Hypothalamus (tissue), 51 donors: ENCODE results near the gene GPC6.

Experiments
- DNase-seq, 51 donors: peaks; one replicate each; lab custom pipeline; 2025; lab: John Stamatoyannopoulos, UW

GPC6 gene

GRCh38 chr13:94214975-94215374 lies 988.4 kb downstream of the GPC6 start:
- DNase-seq = no peak

- no peak for DNase-seq
These were observed 989.9 kb downstream of the GPC6 start for GRCh38 chr13:94216476-94216875.

- no peak for DNase-seq
These were observed 990.8 kb downstream of the GPC6 start for GRCh38 chr13:94217370-94217769.

- no peak for DNase-seq
These were observed 991.9 kb downstream of the GPC6 start for GRCh38 chr13:94218537-94218936.

GRCh38 chr13:94218951-94219350 lies 992.3 kb downstream of the GPC6 start:
- DNase-seq = no peak

- DNase-seq = no peak
These were observed 998.1 kb downstream of the GPC6 start for GRCh38 chr13:94224670-94225069.

GRCh38 chr13:94227255-94227879 lies 1000.8 kb downstream of the GPC6 start:
- no peak for DNase-seq

- DNase-seq = no peak
These were observed 1002.2 kb downstream of the GPC6 start for GRCh38 chr13:94228763-94229162.

GRCh38 chr13:94232161-94232950 lies 1005.7 kb downstream of the GPC6 start:
- no peak for DNase-seq

- DNase-seq = no peak
These were observed 1006.3 kb downstream of the GPC6 start for GRCh38 chr13:94232956-94233355.

- DNase-seq = peak in 20 of 51 donors; percentile 2 to 41 (median 16)
These were observed 1006.8 kb downstream of the GPC6 start for GRCh38 chr13:94233401-94233800.

GRCh38 chr13:94233837-94234236 lies 1007.2 kb downstream of the GPC6 start:
- no peak for DNase-seq

GRCh38 chr13:94234738-94235137 lies 1008.1 kb downstream of the GPC6 start:
- DNase-seq = no peak

GRCh38 chr13:94236132-94236531 lies 1009.5 kb downstream of the GPC6 start:
- DNase-seq = no peak

- no peak for DNase-seq
These were observed 1010.3 kb downstream of the GPC6 start for GRCh38 chr13:94236872-94237271.

GRCh38 chr13:94239135-94239534 lies 1012.5 kb downstream of the GPC6 start:
- DNase-seq = no peak

- no peak for DNase-seq
These were observed 1015.9 kb downstream of the GPC6 start for GRCh38 chr13:94242554-94242953.

- DNase-seq = no peak
These were observed 1016.9 kb downstream of the GPC6 start for GRCh38 chr13:94243551-94243950.

- DNase-seq = no peak
These were observed 1019.9 kb downstream of the GPC6 start for GRCh38 chr13:94246495-94246894.

GRCh38 chr13:94247890-94248289 lies 1021.3 kb downstream of the GPC6 start:
- no peak for DNase-seq

GRCh38 chr13:94248454-94249228 lies 1022.0 kb downstream of the GPC6 start:
- DNase-seq = no peak

GRCh38 chr13:94249512-94249911 lies 1022.9 kb downstream of the GPC6 start:
- DNase-seq = no peak
